DMS153 treated with DMSO at 0.1 percent for 48 hours (cell line): ENCODE results near the gene ACSL3.

Source experiments
- DNase-seq: peaks from one replicate; lab custom pipeline; 2025; ENCODE audit not compliant: unreplicated experiment; lab: John Stamatoyannopoulos, UW

ACSL3 gene

DNA sequence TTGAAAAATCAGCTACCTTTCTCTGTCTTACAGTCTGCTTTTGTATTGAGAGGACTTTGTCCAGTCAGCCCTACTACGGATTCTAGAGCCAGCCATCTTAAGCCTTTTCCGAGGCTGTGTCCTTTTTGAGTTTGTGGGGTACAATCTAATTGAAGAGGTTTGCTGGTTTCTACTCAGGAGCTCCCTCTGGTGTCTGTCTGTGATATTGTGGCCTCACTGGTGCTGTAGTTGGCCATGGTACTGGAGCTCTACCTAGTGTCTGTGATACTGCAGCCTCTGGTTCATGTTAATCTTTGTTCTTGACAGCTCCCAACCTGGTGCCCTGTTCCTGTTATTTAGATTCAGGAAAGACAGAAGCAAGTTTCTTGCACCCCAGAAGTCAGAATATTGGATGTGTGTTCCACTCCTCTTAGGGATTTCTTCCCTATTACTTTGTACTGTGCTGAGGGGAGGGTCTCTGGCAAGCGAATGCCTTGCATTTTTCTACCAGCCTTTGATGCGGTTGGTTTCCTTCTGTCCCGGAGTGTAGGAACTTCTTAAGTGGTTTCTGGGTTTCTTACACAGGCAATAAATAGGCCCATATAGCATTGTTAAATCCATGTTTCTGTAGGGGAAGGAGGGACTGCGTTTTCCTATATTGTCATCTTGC, 78.5 kb downstream of the ACSL3 start:
- DNase-seq = peak; percentile 22

DNA sequence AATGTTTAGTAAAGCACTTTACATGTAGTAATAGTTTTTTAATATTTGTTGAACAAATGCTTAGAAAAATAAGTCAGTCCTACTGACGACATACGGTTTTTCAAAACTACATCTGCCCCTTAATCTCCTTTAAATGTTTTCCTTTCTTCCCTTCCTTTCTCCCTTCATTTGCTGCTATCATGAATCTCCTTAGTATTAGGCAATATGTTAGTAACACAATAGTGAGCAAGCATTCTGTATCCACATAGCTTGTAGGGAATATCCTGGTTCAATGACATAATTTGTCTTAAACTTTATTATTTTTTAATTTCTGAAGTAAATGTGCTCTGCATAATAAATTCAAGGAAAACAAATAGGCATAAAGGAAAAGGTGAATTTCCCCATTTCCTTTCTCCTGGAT, 79.1 kb downstream of the ACSL3 start:
- no peak for DNase-seq

DNA sequence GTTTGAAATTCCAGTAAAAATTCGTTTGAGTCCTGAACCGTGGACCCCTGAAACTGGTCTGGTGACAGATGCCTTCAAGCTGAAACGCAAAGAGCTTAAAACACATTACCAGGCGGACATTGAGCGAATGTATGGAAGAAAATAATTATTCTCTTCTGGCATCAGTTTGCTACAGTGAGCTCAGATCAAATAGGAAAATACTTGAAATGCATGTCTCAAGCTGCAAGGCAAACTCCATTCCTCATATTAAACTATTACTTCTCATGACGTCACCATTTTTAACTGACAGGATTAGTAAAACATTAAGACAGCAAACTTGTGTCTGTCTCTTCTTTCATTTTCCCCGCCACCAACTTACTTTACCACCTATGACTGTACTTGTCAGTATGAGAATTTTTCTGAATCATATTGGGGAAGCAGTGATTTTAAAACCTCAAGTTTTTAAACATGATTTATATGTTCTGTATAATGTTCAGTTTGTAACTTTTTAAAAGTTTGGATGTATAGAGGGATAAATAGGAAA, 80.7 kb downstream of the ACSL3 start:
- DNase-seq = no peak

DNA sequence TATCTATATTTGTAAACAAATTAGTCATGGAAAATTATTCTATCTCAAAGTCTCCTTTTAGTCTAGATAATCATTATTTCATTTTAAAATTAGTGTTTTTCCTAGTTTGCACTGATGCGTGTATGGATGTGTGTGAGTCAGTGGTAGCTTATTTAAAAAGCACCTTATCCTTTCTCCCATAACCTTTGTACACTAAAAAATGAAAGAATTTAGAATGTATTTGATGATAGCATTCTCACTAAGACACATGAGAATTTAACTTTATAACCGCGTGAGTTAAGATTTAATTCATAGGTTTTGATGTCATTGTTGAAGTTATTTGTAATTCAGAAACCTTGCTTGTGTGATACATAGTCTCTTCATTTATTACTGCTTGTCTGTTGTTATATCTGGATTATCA, 81.7 kb downstream of the ACSL3 start:
- no peak for DNase-seq

DNA sequence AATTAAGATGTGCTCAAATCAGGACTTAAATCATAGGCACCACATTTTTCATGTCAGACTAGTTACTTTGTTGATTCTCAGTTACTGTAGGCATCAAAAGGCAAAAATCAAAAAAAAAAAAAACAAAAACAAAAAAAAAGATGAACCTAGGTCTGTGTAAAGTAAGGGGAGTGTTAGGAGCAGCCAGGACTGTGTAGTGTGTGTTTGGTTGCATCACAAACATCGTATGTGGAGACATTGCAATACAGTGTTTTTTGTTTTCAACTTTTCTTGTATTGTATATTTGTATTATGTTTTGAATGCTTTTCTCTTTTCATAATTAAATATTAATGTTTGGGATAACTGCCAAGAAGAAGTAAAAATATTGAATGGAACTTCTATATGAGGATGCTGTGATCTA, 82.1 kb downstream of the ACSL3 start:
- DNase-seq = no peak

DNA sequence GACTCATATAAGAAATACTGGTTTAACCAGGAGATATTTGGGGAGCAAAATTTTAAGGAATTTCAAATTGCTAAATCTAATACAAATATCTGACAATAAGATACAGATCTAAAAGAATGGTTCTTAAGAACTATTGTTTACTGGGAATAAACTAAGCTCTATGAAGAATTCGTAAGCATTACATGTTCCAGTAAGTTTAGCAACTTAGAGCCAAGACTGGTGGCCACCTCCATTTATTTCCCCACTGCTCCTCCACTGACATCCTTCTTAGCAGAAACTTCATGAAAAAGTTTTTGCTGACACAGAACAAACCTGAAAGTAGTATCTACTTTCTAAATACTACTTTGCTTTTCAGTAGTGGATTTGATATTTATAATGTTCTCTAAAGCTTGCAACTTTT, 83.0 kb downstream of the ACSL3 start:
- DNase-seq = no peak

DNA sequence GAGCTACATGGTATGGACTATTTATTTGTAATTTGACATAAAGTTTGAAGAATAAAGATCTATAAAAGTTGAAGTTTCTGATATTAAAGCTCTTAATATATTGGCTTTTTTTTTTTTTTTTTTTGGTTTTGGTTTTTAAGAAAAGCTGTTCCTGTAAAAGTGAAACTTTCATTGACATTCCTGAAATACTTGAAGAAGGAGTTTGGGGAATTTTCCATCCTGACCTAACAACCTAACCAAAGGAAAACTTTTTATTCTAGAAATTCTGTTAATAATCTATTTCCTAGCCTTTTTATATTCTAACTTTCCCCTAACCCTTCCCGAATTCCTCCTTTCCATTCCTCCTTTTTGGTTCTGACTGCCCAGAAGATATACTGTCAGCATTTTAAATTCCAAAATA, 83.7 kb downstream of the ACSL3 start:
- DNase-seq = no peak

DNA sequence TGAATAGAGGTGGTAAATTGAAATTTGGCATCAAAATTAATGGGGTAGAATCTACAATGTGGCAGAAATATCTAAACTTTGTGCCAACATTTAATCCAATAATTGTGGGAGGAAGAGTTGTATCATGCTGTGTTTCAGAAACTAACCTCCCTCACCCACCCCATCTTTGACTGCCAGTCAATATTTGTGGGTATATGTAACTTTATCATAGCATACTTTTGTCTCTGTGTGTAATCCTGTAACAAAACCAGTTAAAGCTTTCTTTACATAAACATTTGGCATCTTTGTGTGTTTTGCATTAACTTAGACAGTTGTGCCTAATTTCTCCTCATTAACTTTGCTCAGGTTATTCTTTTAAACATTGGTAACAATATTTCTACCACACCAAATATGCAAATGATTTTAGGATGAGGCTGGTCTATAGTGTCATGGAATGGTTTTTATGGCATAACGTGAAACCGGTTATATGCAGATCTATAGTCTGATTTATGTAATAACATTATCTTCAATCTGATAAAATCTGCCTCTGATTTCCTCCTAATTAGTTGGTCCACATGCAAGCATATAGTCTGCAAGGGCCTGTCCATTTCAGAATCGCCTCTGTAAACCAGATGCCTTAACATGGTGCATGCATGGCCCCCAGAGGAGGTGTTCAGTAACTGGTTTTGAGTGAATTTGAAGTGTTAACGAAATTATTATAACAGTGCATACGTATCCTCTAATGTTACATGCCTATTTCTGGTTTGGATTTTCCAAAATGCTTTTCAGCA, 84.3 kb downstream of the ACSL3 start:
- no peak for DNase-seq

DNA sequence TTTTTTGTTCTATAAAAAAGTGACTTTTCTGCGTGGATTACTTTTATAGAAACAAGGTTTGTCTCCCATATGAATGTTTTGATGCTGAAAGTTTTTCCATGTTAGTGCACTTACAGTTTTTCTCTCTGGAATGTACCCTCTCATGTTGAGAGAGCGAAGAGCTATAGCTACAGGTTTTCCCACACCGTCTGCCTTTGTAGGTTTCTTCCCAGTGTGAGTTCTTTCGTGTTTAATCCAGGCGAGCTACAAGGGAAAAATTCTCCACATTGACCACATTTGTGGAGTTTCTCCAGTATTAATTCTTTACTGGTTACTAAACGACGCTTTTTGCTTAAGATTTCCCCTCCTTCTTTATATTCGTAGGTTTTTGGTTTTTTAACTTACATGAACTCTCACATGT, 85.1 kb downstream of the ACSL3 start:
- no peak for DNase-seq

DNA sequence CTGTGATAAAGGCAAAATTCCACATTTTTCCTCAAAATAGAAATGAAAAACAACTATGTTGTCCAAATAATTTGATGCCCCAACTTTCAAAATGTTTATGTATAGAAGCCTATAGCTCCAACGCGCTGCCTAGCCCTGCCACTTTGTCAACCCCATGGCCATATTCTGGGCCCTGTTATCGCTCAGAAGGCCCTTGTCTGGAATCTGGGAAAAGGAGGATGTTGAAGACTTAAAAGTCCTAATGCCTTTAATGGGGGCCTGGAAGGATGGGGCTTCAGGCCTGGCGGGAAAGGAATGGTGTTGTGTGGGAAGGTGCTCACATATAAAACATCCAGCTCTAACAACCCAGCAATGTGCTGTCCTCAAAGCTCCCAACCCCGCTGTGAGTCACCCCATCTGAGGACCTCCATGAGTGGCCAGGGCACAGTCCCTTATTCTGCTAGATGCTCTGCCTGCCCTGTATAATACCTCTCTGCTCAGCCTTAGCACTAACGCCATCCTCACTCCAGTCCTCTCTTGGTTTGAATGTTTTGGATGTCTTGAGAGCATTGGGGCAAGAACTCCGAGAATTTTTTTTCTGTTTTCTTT, 86.0 kb downstream of the ACSL3 start:
- no peak for DNase-seq

DNA sequence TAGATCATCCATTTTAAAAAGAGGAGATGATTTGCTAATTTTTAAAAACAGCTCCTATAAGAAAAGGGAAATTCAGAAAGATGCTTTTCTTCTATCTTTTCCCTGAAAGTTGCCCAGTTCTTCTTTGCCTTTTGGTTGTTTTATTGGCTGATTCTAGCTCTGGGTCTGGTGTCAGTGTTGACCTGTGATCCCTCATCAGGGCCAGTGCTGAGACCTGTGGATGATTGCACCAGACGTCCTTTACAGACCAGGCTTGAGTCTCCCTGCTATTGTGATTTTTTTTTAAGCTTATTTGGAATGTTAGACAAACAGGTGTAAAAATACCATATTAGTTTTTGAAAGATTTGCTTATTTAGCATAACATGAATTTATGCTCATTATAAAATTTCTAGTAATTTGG, 88.2 kb downstream of the ACSL3 start:
- no peak for DNase-seq

DNA sequence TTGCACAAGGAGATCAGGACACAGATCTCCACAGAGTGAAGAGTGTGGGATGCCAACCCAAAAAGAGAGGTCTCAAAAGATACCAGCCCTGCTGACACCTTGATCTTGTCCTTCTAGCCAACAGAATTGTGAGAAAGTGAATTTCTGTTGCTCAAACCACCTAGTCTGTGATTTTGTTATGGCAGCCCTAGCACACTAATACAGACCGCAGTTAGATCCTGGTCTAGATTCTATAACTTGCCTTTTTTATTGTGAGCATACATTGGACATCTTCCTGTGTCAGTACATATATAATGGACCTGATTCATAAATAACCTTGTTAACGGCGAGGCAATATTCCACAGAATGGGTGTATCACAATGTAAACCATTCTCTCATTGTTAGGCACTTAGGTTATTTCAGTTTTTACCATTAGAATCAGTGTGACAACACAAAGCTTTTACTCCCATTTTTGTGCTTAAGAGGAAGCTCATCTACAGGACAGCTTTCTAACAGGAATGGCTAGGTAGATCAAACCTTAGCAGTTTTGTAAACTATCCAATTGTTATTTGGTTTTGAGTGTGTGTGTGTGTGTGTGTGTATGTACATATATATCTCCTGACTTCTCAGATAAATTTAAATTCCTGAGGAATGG, 89.0 kb downstream of the ACSL3 start:
- no peak for DNase-seq

DNA sequence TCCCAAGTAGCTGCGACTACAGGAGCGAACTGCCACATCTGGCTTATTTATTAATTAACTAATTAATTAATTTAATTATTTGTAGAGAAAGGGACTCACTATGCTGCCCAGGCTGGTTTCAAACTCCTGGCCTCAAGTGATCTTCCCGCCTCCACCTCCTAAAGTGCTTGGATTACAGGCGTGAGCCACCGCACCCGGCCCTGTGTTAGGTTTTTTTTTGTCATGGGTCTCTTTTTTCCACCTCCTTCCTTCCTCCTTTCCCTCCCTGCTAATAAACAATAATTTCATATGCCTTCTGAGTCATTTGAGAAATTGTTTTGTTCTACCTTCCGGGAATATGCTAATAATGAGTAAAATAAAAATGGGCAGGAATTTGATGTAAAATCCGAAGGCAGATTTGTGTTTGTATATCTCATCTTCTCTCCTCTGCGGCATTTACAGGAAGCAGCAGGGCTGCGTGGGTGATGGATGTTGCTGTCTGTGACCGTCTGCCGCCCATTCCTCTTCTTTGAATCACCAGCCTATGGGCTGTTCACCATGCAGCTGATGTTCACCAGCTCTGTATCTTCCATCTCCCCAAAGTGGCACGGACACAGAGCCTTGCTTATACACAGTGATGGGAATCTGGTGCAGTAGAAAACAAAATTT, 89.9 kb downstream of the ACSL3 start:
- no peak for DNase-seq

DNA sequence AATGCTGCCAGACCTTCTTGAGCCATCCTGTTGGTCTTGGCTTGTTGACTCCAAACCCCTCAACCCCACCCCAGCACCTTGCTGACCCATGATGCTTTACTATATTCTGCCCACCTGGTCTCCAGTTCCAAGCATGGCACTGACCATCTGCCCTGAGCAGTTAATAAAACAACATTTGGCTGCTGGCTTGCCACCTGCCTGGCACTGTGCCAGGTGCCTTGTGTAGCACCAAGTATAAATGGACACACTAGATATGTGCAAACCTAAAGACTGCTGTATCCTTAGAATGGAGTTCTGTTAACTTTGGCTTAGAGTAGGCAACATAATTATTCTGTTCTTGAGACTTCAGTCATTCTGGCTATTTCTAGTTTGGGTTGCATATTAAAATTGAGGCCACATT, 91.4 kb downstream of the ACSL3 start:
- DNase-seq = peak; percentile 49

DNA sequence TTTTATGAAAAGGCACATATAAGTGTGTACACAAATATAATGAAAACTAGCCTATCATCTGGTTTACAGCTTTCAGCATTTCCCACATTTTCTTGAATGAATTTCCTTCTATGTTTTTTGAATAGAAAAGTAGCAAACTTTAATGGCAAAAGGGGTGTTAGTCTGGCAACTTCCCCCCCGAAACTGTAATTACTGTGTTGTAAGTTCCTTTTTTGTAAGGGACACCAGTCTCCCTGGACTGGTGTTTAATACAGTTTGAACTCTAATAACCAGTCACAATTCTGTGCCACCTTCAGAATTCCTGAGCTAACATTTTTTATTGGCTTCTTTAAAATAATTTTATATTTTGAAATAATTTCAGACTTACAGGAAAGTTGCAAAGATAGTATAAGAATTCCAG, 94.2 kb downstream of the ACSL3 start:
- DNase-seq = no peak

DNA sequence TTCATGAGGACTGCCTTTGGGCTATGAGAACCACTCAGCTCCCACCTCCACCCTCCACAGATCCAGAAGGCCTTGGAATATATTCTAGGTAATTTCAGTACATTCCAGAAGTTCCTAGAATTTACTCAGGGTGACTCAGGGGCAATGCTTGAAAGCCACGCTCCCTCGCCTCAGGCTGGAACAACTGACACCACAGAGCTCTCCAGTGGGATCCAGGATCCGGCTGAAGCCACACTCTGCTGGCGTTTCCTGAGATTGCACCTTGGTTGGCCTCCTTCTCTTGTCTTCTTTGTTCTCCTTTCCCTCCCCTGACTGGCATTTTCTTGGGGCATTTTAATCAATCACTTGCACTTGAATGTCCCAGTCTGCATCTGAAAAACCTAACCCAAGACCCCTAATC, 98.5 kb downstream of the ACSL3 start:
- DNase-seq = no peak

DNA sequence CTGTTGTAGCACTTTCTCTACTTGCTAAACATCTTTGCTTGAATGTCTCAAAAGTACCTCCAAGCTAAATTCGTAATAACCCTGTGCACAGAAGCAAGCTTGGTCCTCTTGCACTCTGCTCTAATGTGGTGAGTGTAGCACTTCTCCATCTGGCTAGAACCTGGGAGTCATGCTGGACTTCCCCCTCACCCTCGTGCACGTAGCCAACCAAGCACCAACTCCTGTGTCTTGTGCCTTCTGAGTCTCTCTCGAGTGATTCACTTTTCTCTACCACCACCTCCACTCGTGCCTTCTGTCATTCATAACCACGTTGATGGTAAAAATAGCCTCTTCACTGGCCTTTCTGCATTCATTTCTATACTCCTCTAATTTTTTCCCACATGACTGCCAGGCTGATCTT, 99.3 kb downstream of the ACSL3 start:
- DNase-seq = no peak

DNA sequence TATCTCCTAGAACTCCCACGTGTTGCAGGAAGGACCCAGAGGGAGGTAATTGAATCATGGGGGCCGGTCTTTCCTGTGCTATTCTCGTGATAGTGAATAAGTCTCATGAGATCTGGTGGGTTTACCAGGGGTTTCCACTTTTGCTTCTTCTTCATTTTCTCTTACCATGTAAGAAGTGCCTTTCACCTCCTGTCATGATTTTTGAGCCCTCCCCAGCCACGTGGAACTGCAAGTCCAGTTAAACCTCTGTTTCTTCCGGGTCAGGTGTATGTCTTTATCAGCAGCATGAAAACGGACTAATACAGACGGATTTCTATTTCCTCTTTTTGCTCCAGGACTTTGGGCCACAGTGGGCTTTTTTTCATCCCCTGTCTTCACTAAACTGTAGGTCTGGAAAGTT, 102.8 kb downstream of the ACSL3 start:
- no peak for DNase-seq

DNA sequence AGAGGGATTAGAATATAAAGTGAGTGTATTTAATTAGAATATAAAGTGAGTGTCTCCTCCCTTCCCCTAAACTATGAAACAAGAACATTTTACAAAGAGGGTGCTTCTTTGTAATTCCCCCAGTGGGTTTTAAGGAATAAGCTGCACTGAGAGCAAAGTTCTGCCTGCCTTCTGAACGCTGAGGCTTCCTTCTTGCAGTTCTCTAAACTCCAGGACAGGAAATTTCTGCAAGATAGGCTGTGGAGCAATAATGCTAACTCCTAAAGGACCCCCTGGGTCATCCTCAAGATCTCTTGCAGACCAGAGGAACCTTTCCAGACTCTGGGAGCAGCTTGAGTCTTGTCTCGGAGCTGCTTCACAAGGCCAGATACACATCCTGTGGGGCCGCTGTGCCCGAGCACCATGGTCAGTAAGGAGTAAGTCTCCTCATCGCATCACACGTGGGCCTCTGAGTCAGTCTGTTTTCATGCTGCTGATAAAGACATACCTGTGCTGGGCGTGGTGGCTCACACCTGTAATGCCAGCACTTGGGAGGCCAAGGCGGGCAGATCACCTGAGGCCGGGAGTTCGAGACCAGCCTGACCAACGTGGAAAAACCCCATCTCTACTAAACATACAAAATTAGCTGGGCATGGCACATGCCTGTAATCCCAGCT, 103.7 kb downstream of the ACSL3 start:
- no peak for DNase-seq

DNA sequence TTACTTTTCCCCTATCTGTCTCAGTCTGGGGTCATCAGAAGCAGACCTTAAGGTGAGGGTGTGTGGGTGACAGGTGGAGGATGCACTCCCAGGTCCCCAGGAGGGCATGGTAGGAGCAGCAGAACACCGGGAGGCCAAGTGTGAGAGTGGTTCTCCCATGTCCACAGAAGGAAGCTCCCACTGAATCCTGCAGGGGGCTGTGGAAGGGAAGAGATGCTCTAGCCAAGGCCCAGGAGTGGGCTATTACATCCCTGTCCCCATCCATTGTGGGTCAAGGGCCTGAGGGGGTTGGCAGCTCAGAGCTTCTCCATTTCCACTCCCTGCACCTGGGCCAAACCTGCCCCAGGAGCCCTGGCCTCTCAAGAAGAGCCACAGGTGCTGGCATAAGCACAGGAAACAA, 104.7 kb downstream of the ACSL3 start:
- no peak for DNase-seq
